GM23248 (cell line): ENCODE data around the gene INPP5A.

Experiments
- EZH2 ChIP-seq: fragments of 200-600 bp; sonication (generic); IDR thresholded peaks from 2 replicates; pipeline ENCODE4 v1.6.1; 2018; ENCODE audit warnings: antibody characterized with exemption, mild to moderate bottlenecking; ENCODE audit not compliant: insufficient read depth, poor library complexity, severe bottlenecking
- EZH2phosphoT487 ChIP-seq: fragments of 200-600 bp; sonication (generic); IDR thresholded peaks from 2 replicates; pipeline ENCODE4 v1.6.1; 2018; ENCODE audit warnings: antibody characterized with exemption, moderate library complexity, mild to moderate bottlenecking, low read depth; ENCODE audit not compliant: insufficient read depth

- TF ChIP-seq EZH2 (peak; percentile 74), EZH2phosphoT487 (no peak)
Observed at GRCh38 chr10:132784866-132785722, 247.5 kb downstream of the INPP5A start.
